ENCODE data around the gene LGALS3BP. TPM values are rescaled to one million over a fixed set of nuclear protein-coding genes. Genes with fewer than 3 reads are reported as not detected.

LGALS3BP gene
- total and polyA plus RNA-seq, 2 of the 13 experiments (the other 11 are each of a cell fraction or from before 2014, with no cell fraction given), result 137 to 332 TPM

- no peak for TF ChIP-seq PHF5A (CRISPR knock-in tag; IDR thresholded peaks at IDR 0.05; ENCODE audit: low read depth, unreplicated experiment)
- no peak for TF ChIP-seq SP140L (CRISPR knock-in tag; IDR thresholded peaks at IDR 0.05; ENCODE audit: borderline replicate concordance)
- TF ChIP-seq NR1H2 (CRISPR knock-in tag; IDR thresholded peaks at IDR 0.05; ENCODE audit: borderline replicate concordance, low read depth), result no peak
- TF ChIP-seq SMAD1 (CRISPR knock-in tag; IDR thresholded peaks at IDR 0.05; ENCODE audit: borderline replicate concordance, low read depth), result 0 out of 2 replicates have a peak, but pooled peaks have one; percentile 37
- TF ChIP-seq ZSCAN25 (CRISPR knock-in tag; IDR thresholded peaks at IDR 0.05), result no peak
- TF ChIP-seq, protein P1, sequence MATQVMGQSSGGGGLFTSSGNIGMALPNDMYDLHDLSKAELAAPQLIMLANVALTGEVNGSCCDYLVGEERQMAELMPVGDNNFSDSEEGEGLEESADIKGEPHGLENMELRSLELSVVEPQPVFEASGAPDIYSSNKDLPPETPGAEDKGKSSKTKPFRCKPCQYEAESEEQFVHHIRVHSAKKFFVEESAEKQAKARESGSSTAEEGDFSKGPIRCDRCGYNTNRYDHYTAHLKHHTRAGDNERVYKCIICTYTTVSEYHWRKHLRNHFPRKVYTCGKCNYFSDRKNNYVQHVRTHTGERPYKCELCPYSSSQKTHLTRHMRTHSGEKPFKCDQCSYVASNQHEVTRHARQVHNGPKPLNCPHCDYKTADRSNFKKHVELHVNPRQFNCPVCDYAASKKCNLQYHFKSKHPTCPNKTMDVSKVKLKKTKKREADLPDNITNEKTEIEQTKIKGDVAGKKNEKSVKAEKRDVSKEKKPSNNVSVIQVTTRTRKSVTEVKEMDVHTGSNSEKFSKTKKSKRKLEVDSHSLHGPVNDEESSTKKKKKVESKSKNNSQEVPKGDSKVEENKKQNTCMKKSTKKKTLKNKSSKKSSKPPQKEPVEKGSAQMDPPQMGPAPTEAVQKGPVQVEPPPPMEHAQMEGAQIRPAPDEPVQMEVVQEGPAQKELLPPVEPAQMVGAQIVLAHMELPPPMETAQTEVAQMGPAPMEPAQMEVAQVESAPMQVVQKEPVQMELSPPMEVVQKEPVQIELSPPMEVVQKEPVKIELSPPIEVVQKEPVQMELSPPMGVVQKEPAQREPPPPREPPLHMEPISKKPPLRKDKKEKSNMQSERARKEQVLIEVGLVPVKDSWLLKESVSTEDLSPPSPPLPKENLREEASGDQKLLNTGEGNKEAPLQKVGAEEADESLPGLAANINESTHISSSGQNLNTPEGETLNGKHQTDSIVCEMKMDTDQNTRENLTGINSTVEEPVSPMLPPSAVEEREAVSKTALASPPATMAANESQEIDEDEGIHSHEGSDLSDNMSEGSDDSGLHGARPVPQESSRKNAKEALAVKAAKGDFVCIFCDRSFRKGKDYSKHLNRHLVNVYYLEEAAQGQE (IDR thresholded peaks at IDR 0.05; ENCODE audit: borderline replicate concordance in 1 of 2, low read depth in 1 of 2, low read length in 2 of 2), result no peak
- no peak for TF ChIP-seq ARNTL (CRISPR knock-in tag; IDR thresholded peaks at IDR 0.05)
- no peak for TF ChIP-seq ZNF143 (CRISPR knock-in tag; IDR thresholded peaks at IDR 0.05)
- TF ChIP-seq ZNF225 (CRISPR knock-in tag; IDR thresholded peaks at IDR 0.05), result peak; percentile 75; the same call in 1 of the 2 replicates
- TF ChIP-seq RFX5 (IDR thresholded peaks at IDR 0.05; ENCODE audit: low read depth, low read length), result no peak
- TF ChIP-seq CTCF (CRISPR knock-in tag; IDR thresholded peaks at IDR 0.05), result peak; percentile 76
- TF ChIP-seq, protein P2, sequence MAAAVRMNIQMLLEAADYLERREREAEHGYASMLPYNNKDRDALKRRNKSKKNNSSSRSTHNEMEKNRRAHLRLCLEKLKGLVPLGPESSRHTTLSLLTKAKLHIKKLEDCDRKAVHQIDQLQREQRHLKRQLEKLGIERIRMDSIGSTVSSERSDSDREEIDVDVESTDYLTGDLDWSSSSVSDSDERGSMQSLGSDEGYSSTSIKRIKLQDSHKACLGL (CRISPR knock-in tag; IDR thresholded peaks at IDR 0.05), result 0 out of 2 replicates have a peak, but pooled peaks have one; percentile 38
- TF ChIP-seq, protein P3, sequence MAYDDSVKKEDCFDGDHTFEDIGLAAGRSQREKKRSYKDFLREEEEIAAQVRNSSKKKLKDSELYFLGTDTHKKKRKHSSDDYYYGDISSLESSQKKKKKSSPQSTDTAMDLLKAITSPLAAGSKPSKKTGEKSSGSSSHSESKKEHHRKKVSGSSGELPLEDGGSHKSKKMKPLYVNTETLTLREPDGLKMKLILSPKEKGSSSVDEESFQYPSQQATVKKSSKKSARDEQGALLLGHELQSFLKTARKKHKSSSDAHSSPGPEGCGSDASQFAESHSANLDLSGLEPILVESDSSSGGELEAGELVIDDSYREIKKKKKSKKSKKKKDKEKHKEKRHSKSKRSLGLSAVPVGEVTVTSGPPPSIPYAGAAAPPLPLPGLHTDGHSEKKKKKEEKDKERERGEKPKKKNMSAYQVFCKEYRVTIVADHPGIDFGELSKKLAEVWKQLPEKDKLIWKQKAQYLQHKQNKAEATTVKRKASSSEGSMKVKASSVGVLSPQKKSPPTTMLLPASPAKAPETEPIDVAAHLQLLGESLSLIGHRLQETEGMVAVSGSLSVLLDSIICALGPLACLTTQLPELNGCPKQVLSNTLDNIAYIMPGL (CRISPR knock-in tag; IDR thresholded peaks at IDR 0.05; ENCODE audit: borderline replicate concordance in 1 of 2, low read depth in 1 of 2), result 0 out of 4 replicates have a peak, but pooled peaks of 1 of the 2 experiments have one; percentile 18
- no peak for TF ChIP-seq ZNF367 (CRISPR knock-in tag; IDR thresholded peaks at IDR 0.05; ENCODE audit: borderline replicate concordance)
- TF ChIP-seq, protein P4, sequence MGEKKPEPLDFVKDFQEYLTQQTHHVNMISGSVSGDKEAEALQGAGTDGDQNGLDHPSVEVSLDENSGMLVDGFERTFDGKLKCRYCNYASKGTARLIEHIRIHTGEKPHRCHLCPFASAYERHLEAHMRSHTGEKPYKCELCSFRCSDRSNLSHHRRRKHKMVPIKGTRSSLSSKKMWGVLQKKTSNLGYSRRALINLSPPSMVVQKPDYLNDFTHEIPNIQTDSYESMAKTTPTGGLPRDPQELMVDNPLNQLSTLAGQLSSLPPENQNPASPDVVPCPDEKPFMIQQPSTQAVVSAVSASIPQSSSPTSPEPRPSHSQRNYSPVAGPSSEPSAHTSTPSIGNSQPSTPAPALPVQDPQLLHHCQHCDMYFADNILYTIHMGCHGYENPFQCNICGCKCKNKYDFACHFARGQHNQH (CRISPR knock-in tag; IDR thresholded peaks at IDR 0.05), result no peak
- TF ChIP-seq ZNF570 (CRISPR knock-in tag; IDR thresholded peaks at IDR 0.05; ENCODE audit: borderline replicate concordance), result no peak
- TF ChIP-seq TRIM24 (CRISPR knock-in tag; IDR thresholded peaks at IDR 0.05), result no peak
- no peak for TF ChIP-seq CEBPG (CRISPR knock-in tag; IDR thresholded peaks at IDR 0.05)
- TF ChIP-seq PLRG1 (conservative IDR thresholded peaks at IDR 0.05), result no peak
Measured at GRCh38 chr17:79019632-79020584, 40.2 kb upstream of the LGALS3BP start (continued).

All from HepG2 (cell line).